ENCODE measurements around the gene PDLIM7. TPM values are rescaled to one million over a fixed set of nuclear protein-coding genes. Genes with fewer than 3 reads are reported as not detected.

The PDLIM7 gene
- total RNA-seq, 1 experiment from 2014 or later, result 132 TPM

DNA sequence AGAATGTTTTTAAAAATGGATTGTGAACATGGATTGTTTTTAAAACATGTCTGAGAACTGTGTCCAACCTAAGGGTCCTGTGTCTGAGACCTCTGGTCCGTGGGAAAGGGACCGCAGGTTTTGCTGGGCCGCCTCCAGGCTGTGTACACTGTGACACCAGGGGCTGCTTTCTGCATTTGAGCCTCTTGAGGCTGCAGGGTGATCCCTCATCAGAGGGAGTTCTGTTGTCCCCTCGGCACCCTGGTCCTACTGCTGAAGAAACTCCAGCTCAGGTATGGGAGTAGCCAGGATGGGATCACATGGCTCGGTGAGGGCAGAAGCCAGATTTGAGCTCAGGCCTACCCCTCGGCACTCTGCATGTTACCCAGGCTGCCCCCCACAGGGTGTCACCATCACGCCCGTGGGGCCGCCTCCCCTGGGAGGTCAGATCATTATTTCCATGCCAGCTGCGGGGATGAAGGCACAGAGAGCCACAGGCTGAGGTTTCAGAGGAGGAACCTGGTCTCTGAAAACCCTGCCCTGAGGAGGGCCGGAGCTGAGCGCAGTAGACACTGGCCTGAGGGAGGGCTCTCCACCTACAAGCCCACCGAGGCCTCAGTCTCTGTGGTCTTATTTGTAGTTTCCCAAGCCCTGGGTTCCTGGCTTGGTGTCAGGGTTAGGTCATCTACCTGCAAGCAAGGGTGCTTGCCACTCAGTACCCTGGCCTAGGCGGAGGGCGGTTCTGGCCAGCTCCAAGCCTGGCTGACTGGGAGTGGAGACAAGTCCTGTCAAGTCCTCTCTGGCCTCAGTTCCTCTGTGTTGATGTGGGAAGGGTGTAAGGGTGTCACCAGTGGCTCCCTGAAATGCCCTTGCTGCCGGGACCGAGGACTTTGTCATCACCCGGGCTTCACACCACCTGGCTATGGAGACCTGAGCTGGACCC is 48.0 kb downstream of the PDLIM7 start:
- Histone ChIP-seq H3K4me1 (ENCODE audit: insufficient read depth, low read length, poor library complexity, severe bottlenecking) (peaks cover 10% of the 10 kb centered on the region), H3K4me3 (ENCODE audit: low read depth, low read length, poor library complexity, severe bottlenecking) (no peak overlapping the region), H3K27me3 (replicated peaks; ENCODE audit: insufficient read depth, low read depth, low read length, poor library complexity) (no peaks in the 10 kb centered on the region), H3K36me3 (ENCODE audit: insufficient read depth, low read length, poor library complexity, severe bottlenecking) (no peaks in the 10 kb centered on the region), H3K27ac (ENCODE audit: low read depth, low read length, poor library complexity, severe bottlenecking) (no peak overlapping the region), H3K9me3 (ENCODE audit: low read depth, low read length, poor library complexity, severe bottlenecking) (no peaks in the 10 kb centered on the region)
- TF ChIP-seq EZH2 (IDR thresholded peaks at IDR 0.05; ENCODE audit: borderline replicate concordance, low read depth, low read length, poor library complexity, severe bottlenecking) (no peak), CTCF (conservative IDR thresholded peaks at IDR 0.05; ENCODE audit: low read depth, low read length) (no peak)
- POLR2A ChIA-PET (ENCODE audit: low non-redundant PET), result no interaction called here
- CTCF ChIA-PET, result no interaction called here
- intact Hi-C loops (cut with micrococcal nuclease; ENCODE audit: unreplicated experiment), result loop anchor here (2.0 kb wide), 1 partner anchor 335 kb away; no protein-coding TSS in a partner anchor
- no peak for DNase-seq (ENCODE audit: low spot score)
- BruUV-seq (replicated peaks), result no TSS peak

DNA sequence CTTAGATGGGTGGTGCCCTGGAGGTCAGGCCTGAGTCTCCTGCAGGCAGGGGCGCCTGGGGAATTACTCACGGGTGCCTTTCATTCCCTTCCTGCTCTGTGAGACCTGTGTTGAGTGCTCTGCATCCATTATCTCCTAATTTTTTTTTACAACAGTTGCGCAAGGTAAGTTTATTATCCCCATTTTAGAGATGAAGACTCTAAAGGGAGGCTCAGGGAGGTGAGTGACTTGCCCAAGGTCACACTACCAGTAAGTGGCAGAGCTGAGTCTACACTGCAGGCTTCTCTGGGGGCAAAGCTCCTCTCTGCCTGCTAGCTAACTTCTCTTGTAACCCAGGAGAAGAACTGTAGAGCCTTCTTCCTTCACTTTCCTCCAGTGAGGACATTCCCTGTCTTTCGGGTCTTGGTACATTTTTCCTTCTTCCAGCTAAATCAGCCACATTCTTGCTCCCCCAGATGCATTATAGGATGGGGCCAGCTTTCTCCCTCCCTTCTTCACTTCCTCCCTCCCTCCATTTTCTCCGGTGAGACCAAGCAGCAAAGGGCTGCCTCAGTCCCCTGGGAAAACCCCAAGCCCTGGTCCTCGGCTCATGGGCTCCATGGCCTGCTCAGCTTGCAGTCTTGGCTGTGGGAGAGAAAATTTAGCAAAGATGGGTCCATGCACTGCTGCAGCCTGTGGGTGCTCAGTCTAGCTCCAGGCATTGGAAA is 49.0 kb downstream of the PDLIM7 start:
- Histone ChIP-seq H3K36me3 (ENCODE audit: insufficient read depth, low read length, poor library complexity, severe bottlenecking) (no peaks in the 10 kb centered on the region), H3K27ac (ENCODE audit: low read depth, low read length, poor library complexity, severe bottlenecking) (no peak overlapping the region), H3K4me1 (ENCODE audit: insufficient read depth, low read length, poor library complexity, severe bottlenecking) (peaks cover 4% of the 10 kb centered on the region), H3K27me3 (replicated peaks; ENCODE audit: insufficient read depth, low read depth, low read length, poor library complexity) (no peaks in the 10 kb centered on the region), H3K4me3 (ENCODE audit: low read depth, low read length, poor library complexity, severe bottlenecking) (no peak overlapping the region), H3K9me3 (ENCODE audit: low read depth, low read length, poor library complexity, severe bottlenecking) (no peaks in the 10 kb centered on the region)
- no peak for DNase-seq (ENCODE audit: low spot score)
- POLR2A ChIA-PET (ENCODE audit: low non-redundant PET), result no interaction called here
- BruUV-seq (replicated peaks), result no TSS peak
- no peak for TF ChIP-seq CTCF (conservative IDR thresholded peaks at IDR 0.05; ENCODE audit: low read depth, low read length)
- TF ChIP-seq EZH2 (IDR thresholded peaks at IDR 0.05; ENCODE audit: borderline replicate concordance, low read depth, low read length, poor library complexity, severe bottlenecking), result no peak
- CTCF ChIA-PET, result no interaction called here
- intact Hi-C loops (cut with micrococcal nuclease; ENCODE audit: unreplicated experiment), result loop anchor here (2.0 kb wide), 1 partner anchor 334 kb away; no protein-coding TSS in a partner anchor

GRCh38 chr5:177447611-177448243 is 49.7 kb downstream of the PDLIM7 start:
- no peaks in the 10 kb centered on the region for H3K27me3 ChIP-seq (replicated peaks; ENCODE audit: insufficient read depth, low read depth, low read length, poor library complexity)
- ChIA-PET POLR2A (ENCODE audit: low non-redundant PET) (no interaction called here), CTCF (interaction anchor here (0.7 kb wide), 1 partner anchor 65 kb away, joined by 3 read pairs; no protein-coding TSS in a partner anchor)
- DNase-seq (ENCODE audit: low spot score), result no peak
- no TSS peak for BruUV-seq (replicated peaks)
- no peak overlapping the region for H3K4me3 ChIP-seq (ENCODE audit: low read depth, low read length, poor library complexity, severe bottlenecking)
- peaks cover 4% of the 10 kb centered on the region for H3K4me1 ChIP-seq (ENCODE audit: insufficient read depth, low read length, poor library complexity, severe bottlenecking)
- H3K9me3 ChIP-seq (ENCODE audit: low read depth, low read length, poor library complexity, severe bottlenecking), result no peaks in the 10 kb centered on the region
- intact Hi-C loops (cut with micrococcal nuclease; ENCODE audit: unreplicated experiment), result loop anchor here (2.0 kb wide), 1 partner anchor 333 kb away; no protein-coding TSS in a partner anchor
- TF ChIP-seq CTCF (conservative IDR thresholded peaks at IDR 0.05; ENCODE audit: low read depth, low read length) (no peak), EZH2 (IDR thresholded peaks at IDR 0.05; ENCODE audit: borderline replicate concordance, low read depth, low read length, poor library complexity, severe bottlenecking) (no peak)
- no peak overlapping the region for H3K27ac ChIP-seq (ENCODE audit: low read depth, low read length, poor library complexity, severe bottlenecking)
- no peaks in the 10 kb centered on the region for H3K36me3 ChIP-seq (ENCODE audit: insufficient read depth, low read length, poor library complexity, severe bottlenecking)
